Right kidney (tissue), 1 donor: Measurements from ENCODE around the gene CDK2AP2.
"Not testable (repeated sequence)": the region's sequence is repeated elsewhere in the genome, so short reads cannot be mapped to it uniquely, and the experiment has no call there.

Source experiments
- DNase-seq: peaks from one replicate; pipeline ENCODE4 v3.0.0-alpha.2; 2016

CDK2AP2 gene

GRCh38 chr11:67490727-67491065, 17.3 kb downstream of the CDK2AP2 start:
- DNase-seq, result no peak

- DNase-seq, result no peak
These were observed 17.9 kb downstream of the CDK2AP2 start for GRCh38 chr11:67489885-67490726.

- DNase-seq, result no peak
These were observed 18.6 kb downstream of the CDK2AP2 start for GRCh38 chr11:67489203-67489884.

GRCh38 chr11:67486481-67487195, 21.3 kb downstream of the CDK2AP2 start:
- no peak for DNase-seq

GRCh38 chr11:67485873-67486361, 22.0 kb downstream of the CDK2AP2 start:
- DNase-seq, result not testable (repeated sequence)

GRCh38 chr11:67484847-67485311, 23.1 kb downstream of the CDK2AP2 start:
- no peak for DNase-seq

GRCh38 chr11:67483831-67484665, 23.9 kb downstream of the CDK2AP2 start:
- no peak for DNase-seq

GRCh38 chr11:67482827-67483798, 24.8 kb downstream of the CDK2AP2 start, which contains the start of gene AIP:
TSS of gene AIP (plus strand) at chr11:67483026. CDS start at chr11:67483159, 133 bp downstream.
- peak; percentile 96 for DNase-seq

GRCh38 chr11:67482275-67482826, 25.6 kb downstream of the CDK2AP2 start:
- no peak for DNase-seq

GRCh38 chr11:67477344-67478050, 30.5 kb downstream of the CDK2AP2 start:
- DNase-seq, result not testable (repeated sequence)

- DNase-seq, result not testable (repeated sequence)
These were observed 31.3 kb downstream of the CDK2AP2 start for GRCh38 chr11:67476692-67477091.

- no peak for DNase-seq
These were observed 35.1 kb downstream of the CDK2AP2 start for GRCh38 chr11:67472882-67473281.

GRCh38 chr11:67470337-67471002, 37.5 kb downstream of the CDK2AP2 start:
- DNase-seq, result no peak

- no peak for DNase-seq
These were observed 38.5 kb downstream of the CDK2AP2 start for GRCh38 chr11:67469508-67469811.

GRCh38 chr11:67468759-67469507, 39.0 kb downstream of the CDK2AP2 start, which contains the start of gene TMEM134:
TSS of gene TMEM134 (minus strand) at chr11:67469251. CDS start at chr11:67469192, 59 bp downstream.
- DNase-seq, result peak; percentile 92

GRCh38 chr11:67468456-67468758, 39.6 kb downstream of the CDK2AP2 start:
- DNase-seq, result no peak

GRCh38 chr11:67468056-67468455, 39.9 kb downstream of the CDK2AP2 start:
- no peak for DNase-seq
